ENCODE results near the gene F5.
"Not testable (repeated sequence)": the region's sequence is repeated elsewhere in the genome, so short reads cannot be mapped to it uniquely, and the experiment has no call there.

Gene F5

DNA sequence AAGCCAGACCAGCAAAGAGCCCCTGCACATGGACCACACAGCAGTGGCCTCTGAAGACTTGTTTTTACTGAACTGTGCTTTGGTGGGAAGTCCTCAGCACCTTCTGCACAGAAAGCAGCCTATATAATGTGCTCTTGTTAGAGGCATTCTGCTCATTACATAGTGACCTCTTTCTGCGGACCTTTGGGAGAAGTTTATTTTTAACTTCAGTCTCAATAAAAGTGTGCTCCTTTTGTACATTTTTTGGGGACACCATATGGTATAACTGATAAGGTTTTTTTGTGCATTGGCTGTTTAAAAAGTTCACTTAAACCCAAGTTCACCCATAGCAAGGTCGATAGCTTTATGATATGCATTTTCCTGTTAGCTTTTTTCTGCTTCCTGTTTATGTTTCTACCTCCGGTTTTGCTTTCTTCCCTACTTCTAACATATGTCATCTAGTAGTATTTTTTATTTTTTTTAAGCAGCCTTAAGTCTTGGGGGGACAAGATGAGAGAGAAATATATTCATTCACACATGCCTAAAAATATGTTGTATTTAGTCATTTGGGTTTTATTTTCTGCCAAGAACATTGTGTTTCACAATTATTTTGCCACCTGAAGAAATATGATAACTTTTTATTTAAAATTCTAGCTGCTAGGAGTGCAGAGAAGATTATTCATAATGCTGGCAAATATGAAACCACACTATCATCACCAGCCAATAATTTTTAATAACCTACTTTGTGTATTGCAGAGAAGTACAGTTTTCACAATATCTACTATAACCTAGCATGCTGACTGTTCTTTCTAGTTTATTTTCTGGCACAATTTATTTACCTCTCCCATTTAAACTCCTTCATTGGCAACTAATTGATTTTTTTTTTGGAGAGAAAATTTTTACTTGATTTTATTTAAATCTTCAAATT, 77.6 kb downstream of the F5 start:
- no peak for DNase-seq (ENCODE audit: low read depth)

- no peak for DNase-seq (ENCODE audit: low read depth)
Measured at GRCh38 chr1:169507413-169507812, 78.9 kb downstream of the F5 start.

GRCh38 chr1:169503601-169504000, 82.7 kb downstream of the F5 start:
- DNase-seq (ENCODE audit: low read depth) = not testable (repeated sequence)

GRCh38 chr1:169499807-169500206, 86.5 kb downstream of the F5 start:
- DNase-seq (ENCODE audit: low read depth) = no peak

GRCh38 chr1:169497317-169497716, 89.0 kb downstream of the F5 start:
- no peak for DNase-seq (ENCODE audit: low read depth)

- DNase-seq (ENCODE audit: low read depth) = no peak
Measured at GRCh38 chr1:169495916-169496315, 90.4 kb downstream of the F5 start.

- DNase-seq (ENCODE audit: low read depth) = no peak
Measured at GRCh38 chr1:169495046-169495775, 91.1 kb downstream of the F5 start.

- DNase-seq (ENCODE audit: low read depth) = no peak
Measured at GRCh38 chr1:169494343-169494742, 91.9 kb downstream of the F5 start.

GRCh38 chr1:169493251-169493650, 93.0 kb downstream of the F5 start:
- DNase-seq (ENCODE audit: low read depth) = no peak

GRCh38 chr1:169491845-169492281, 94.4 kb downstream of the F5 start:
- DNase-seq (ENCODE audit: low read depth) = no peak

DNA sequence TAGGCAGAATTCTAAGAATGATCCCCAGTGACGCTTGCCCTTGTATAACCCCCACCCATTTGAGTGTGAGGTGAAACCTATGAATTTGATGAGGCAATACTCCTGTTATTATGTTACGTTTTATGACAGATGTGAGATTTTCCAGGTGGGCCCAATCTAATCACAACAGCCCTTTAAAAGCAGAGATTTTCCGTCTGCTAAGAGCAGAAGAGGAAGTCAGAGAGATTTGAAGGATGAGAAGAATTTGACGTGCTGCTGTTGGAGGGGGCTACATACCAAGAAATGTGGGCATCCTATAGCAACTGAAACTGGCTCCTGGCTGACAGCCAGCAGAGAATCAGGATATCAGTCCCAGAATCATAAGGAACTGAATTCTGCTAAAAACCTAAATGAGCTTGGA, 98.1 kb downstream of the F5 start:
- DNase-seq (ENCODE audit: low read depth) = no peak

DNA sequence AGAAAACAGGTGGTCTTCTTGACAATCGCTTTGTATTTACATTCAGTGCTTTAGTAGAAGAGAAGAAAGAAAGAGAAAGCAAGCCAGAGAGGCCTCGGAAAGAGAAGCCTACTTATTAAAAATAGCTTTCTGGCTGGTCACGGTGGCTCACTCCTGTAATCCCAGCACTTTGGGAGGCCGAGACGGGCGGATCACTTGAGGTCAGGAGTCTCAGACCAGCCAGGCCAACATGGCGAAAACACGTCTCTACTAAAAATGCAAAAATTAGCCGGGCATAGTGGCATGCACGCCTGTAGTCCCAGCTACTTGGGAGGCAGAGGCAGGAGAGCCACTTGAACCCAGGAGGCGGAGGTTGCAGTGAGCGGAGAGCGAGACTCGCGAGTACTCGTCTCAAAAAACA, 98.7 kb downstream of the F5 start:
- DNase-seq (ENCODE audit: low read depth) = no peak

GRCh38 chr1:169487133-169487532, 99.1 kb downstream of the F5 start:
- DNase-seq (ENCODE audit: low read depth) = no peak

GRCh38 chr1:169486281-169487051, 99.8 kb downstream of the F5 start:
- DNase-seq (ENCODE audit: low read depth) = no peak

GRCh38 chr1:169485431-169486280, 100.6 kb downstream of the F5 start, which contains the start of gene SLC19A2:
Gene SLC19A2 (minus strand): TSS chr1:169485944. CDS start chr1:169485766, 178 bp downstream.
- DNase-seq (ENCODE audit: low read depth) = peak; percentile 90

- peak; percentile 7 for DNase-seq (ENCODE audit: low read depth)
Measured at GRCh38 chr1:169484683-169485430, 101.4 kb downstream of the F5 start.

- DNase-seq (ENCODE audit: low read depth) = no peak
Measured at GRCh38 chr1:169484101-169484500, 102.2 kb downstream of the F5 start.

GRCh38 chr1:169483500-169483966, 102.7 kb downstream of the F5 start:
- no peak for DNase-seq (ENCODE audit: low read depth)

- DNase-seq (ENCODE audit: low read depth) = no peak
Measured at GRCh38 chr1:169479363-169480066, 106.8 kb downstream of the F5 start.

Data from stimulated activated CD4-positive, alpha-beta T cell treated with anti-CD3 and anti-CD28 coated beads, Interleukin-2, amount 100 ng/mL, for 4 hours (primary cell).